Epithelial cell of proximal tubule (primary cell): ENCODE data around the gene RALGAPA2. TPM values are rescaled to one million over a fixed set of nuclear protein-coding genes. Genes with fewer than 3 reads are reported as not detected.

ENCODE experiments used
- DNase-seq: peaks from one replicate; pipeline ENCODE4 v3.0.0-alpha.2; 2011; ENCODE audit warnings: low read depth
- H3K4me3 ChIP-seq: 2 replicates; pipeline ENCODE4 v1.5.1; 2011; ENCODE audit warnings: low read depth, mild to moderate bottlenecking, low read length
- total RNA-seq: library from RNA; depleted of rRNA; stranded (reverse); fragments of >200 nt; gene quantifications from 2 replicates; pipeline ENCODE4 v1.2.3, GENCODE V29; 2015
- TF ChIP-seq, protein P1 (sequence below): conservative IDR thresholded peaks from 2 replicates; pipeline ENCODE4 v1.5.1; 2012; ENCODE audit warnings: low read depth, mild to moderate bottlenecking, low read length

Gene RALGAPA2
- total RNA-seq, 1 donor from 2014 or later: 13.8 TPM

DNA sequence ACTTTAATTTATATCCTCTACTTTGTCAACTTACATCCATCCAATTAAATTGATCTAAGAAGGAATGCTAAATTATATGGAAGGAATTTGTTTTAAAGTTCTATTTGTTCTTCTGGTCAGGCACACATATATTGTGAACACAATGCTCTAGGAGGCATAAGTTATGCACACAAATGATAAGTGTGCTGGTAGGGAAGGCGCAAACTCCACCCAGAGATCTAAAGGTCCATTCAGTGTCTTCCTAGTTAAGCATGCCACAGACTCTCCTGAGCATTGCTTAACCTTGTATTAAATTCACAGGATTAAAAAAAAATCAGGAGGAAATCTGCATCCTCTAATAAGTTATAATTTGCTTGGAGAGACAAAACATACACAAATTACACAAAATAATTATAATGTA, 127.3 kb downstream of the RALGAPA2 start:
- DNase-seq: no peak
- no peak overlapping the region for H3K4me3 ChIP-seq
- TF ChIP-seq, protein P1, sequence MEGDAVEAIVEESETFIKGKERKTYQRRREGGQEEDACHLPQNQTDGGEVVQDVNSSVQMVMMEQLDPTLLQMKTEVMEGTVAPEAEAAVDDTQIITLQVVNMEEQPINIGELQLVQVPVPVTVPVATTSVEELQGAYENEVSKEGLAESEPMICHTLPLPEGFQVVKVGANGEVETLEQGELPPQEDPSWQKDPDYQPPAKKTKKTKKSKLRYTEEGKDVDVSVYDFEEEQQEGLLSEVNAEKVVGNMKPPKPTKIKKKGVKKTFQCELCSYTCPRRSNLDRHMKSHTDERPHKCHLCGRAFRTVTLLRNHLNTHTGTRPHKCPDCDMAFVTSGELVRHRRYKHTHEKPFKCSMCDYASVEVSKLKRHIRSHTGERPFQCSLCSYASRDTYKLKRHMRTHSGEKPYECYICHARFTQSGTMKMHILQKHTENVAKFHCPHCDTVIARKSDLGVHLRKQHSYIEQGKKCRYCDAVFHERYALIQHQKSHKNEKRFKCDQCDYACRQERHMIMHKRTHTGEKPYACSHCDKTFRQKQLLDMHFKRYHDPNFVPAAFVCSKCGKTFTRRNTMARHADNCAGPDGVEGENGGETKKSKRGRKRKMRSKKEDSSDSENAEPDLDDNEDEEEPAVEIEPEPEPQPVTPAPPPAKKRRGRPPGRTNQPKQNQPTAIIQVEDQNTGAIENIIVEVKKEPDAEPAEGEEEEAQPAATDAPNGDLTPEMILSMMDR: no peak

DNA sequence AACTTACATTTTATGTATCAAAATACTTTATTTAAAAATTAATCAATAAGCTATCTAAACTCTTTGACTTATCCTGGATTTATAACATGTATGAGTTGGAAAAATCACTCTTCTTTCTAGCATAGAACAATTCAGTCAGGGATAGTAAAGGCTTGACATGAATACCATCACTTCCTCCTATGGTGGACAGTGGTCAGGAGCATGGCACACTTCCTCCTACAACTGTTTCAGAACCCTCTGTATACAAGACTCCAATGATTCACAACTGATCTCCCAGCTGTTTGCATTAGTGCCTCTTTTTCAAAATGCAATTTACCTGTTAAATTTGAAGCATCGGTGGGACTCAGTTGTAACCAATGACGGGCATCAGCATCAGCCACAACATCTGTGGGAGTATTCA, 129.7 kb downstream of the RALGAPA2 start:
- DNase-seq: no peak
- TF ChIP-seq, protein P1: no peak

DNA sequence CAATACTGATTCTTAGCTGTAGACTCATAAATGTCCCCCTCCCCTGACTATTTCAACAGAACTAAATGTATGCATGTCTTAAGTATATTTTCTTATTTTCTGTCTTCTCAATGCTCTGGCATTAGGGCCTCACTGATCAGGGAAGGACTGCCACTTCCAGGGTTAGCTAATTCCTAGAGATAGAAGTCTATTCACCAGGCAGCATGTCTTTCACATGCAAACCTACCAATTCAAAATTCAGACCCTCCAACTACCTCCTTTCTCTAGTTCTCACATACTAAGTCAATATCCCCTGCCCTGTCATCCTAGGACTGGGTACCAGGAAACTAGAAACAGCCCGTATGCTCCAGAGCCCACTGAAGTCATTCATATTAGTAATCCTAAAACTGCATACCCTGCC, 132.3 kb downstream of the RALGAPA2 start:
- no peak for DNase-seq
- TF ChIP-seq, protein P1: no peak
- no peak overlapping the region for H3K4me3 ChIP-seq

More for the DNA sequence above, 129.7 kb downstream of the RALGAPA2 start:
- H3K4me3 ChIP-seq: no peak overlapping the region

DNA sequence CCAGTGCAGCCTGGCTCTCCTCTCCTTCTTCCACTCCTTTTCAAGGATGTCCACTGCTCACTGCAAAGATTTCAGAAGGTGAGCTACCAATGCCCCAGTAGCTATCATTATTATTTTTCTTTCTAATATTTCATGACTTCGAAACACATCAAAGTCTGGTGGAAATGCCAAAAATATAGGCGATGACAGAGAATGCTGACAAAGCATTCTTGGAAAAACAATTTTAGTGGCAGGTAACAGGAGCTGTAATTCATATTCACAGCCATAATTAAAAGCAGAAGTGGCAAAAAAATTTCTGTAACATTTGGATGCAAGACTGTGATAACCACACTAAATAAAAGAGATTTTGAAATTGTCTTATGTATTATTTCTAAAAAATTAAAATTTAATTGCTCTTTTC, 133.6 kb downstream of the RALGAPA2 start:
- no peak for DNase-seq
- no peak overlapping the region for H3K4me3 ChIP-seq
- TF ChIP-seq, protein P1: no peak

DNA sequence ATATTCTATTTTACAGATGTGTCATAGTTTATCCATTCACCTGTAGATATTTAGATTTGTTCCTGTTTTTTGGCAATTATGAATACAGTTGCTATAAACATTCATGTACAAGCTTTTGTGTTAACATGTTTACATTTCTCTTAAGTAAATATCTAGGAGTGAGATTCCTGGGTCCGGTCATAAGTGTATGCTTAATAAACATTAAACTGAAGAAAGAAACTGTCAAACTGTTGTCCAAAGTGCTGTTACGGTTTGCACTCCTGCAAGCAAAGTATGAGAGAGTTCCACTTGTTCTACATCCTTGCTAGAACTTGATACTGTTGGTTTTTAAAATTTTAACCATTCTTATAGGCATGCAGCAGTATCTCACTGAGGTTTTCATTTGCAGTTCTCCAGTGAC, 138.6 kb downstream of the RALGAPA2 start:
- DNase-seq: no peak
- no peak overlapping the region for H3K4me3 ChIP-seq
- TF ChIP-seq, protein P1: no peak

DNA sequence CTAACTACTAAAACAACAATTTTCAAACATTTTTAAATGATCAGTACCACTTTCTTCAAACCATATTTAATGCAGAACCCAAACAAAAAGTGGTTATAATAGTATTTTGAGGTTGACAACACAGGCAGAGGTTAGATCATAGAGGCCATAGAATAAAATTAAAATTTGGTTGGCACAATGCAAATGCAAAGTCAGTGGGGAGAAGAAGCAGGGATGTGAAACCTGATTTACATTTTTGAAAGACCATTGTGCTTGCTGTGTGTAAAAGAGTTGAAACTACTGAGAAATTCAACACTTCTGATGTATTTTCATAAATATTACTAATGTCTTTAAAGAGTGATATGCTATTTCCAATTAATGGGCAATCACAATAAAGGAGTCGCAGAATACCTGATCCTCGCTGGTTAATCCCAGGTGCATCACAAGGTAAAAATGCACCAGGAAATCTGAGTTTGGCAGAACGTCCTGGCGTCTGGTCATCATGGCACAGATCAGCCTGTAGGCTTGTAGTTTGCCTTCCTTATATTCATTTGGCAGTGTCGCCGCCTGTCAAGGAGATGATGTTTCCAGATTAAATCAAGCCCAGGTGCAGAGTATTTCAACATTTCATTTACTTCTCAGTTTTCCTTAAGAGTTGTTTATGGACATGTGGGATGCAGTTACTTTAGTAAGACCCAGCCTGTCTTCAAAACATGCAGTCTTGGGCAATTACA, 141.2 kb downstream of the RALGAPA2 start:
- TF ChIP-seq, protein P1: no peak
- H3K4me3 ChIP-seq: no peak overlapping the region
- DNase-seq: no peak

DNA sequence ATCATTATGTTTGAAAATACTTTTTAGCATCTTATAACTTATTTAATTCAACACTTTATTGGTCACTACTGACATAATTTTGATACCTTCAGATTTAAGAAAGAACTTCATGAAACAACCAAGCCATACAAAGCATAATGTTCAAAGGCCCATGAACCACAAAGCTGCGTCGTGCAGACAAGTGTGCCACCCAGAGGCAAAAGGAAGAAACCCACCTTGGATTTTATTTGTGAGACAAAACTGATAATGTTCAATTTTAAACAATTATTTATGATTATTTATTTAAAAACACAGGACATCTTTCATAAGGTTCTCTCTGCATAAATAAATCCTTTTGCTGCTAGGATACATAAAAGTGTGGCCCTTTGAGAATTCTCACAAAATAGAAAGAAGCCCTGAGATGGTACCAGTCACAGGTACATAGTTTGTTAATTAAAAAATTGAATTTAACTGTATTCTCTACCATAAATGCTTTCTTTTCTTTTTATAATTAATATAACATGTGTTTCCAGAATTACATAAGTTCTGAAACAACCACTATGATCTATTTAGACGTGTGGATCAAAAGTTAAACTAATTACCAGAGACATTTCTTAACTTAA, 143.7 kb downstream of the RALGAPA2 start:
- TF ChIP-seq, protein P1: peak; percentile 81
- no peak for DNase-seq
- H3K4me3 ChIP-seq: no peak overlapping the region
